GM18502 (cell line): ENCODE measurements around the gene AATK.
"Not testable (repeated sequence)": the region's sequence is repeated elsewhere in the genome, so short reads cannot be mapped to it uniquely, and the experiment has no call there.

Experiments used
- ATAC-seq: cut with Tn5 transposase; IDR thresholded peaks from one replicate; pipeline ENCODE4 v1.9.1; 2021; ENCODE audit warnings: mild to moderate bottlenecking; ENCODE audit not compliant: unreplicated experiment, poor library complexity

Gene AATK

DNA sequence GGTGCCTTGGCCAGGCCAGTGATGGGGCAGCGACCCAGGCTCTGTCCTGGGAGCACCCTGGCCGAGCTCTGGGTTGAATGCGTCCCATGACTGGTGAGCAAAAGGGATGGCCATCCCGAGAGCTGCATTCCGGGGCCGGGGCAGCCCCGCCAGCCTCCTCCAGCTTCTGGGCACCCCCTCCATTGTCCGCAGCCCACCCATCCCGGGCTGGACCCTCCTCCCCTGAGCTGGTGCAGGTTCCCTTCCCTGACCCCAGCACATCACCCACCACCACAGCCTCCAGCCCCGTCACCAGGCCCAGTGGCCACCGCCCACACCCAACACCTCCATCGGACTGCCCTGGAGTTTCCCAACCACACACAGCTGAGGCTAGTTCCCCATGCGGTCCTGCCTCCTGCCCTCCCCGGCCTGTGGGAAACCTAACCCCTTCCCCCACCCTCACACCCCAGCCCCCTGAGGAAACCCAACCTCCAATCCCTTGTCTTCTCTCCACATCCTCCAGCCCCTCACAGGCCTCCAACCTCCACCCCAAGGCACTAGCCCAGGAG is 17.0 kb downstream of the AATK start:
- ATAC-seq = no peak

DNA sequence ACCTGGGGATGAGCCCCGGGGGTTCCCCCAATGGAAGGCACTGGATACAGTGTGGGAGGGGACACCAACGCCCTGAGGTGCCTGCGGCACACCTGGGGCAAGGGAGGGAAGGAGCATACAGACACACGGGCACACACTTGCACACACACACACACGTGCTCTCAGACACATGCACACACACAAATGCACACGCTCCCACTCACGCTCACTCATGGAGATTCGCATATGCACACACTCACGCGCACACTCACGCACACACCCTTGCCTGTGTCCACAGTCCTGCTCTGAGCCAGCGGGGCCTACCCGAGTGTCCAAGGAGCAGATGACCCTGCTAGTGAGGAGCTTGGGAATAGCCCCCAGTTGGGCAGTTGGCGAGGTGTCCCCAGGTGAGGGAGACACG is 17.4 kb downstream of the AATK start:
- ATAC-seq = no peak

DNA sequence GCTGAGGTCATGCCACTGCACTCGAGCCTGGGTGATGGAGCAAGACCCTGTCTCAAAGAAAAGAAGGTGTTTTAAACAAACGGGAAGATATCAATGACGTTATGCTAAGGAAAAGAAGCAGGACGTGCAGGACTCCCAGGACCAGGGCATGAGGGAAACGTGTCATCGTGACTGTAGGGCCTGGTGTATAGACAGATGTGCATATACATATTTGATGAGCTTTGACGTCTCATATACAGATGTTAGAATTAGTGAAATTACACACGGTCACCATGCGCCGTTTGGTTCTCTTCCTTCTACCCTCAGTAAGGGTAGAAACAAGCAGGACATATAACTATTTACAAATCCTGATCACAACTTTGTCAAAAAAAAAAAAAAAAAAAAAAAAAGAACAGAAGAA is 18.3 kb downstream of the AATK start:
- ATAC-seq = no peak

DNA sequence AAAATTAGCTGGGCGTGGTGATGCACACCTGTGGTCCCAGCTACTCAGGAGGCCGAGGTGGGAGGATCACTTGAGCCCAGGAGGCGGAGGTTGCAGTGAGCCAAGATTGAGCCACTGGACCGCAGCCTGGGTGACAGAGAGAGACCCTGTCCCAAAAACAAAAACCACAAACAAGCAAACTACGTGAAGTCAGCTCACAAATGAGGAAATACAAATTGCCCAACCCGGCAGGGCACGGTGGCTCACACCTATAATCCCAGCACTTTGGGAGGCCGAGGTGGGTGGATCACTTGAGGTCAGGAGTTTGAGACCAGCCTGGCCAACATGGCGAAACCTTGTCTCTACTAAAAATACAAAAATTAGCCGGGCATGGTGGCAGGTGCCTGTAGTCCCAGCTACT is 19.8 kb downstream of the AATK start:
- not testable (repeated sequence) for ATAC-seq

DNA sequence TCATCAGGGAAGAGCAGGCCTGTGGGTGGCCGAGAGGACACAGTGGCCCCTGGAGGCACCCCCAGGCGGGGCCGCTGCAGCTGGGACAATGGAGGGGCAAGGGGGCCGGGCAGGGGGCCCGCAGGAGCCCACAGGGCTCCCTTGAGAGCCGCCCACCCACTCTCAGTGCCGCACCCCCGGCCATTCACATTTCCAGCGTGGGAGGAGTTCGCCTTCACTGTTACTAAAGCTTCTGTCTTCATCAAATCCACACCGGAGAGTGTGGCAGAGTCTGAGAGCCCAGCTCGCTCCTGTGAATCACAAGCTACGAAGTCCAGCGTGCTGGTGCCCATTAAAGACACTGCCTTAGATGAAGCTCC is 21.6 kb downstream of the AATK start:
- ATAC-seq = no peak

DNA sequence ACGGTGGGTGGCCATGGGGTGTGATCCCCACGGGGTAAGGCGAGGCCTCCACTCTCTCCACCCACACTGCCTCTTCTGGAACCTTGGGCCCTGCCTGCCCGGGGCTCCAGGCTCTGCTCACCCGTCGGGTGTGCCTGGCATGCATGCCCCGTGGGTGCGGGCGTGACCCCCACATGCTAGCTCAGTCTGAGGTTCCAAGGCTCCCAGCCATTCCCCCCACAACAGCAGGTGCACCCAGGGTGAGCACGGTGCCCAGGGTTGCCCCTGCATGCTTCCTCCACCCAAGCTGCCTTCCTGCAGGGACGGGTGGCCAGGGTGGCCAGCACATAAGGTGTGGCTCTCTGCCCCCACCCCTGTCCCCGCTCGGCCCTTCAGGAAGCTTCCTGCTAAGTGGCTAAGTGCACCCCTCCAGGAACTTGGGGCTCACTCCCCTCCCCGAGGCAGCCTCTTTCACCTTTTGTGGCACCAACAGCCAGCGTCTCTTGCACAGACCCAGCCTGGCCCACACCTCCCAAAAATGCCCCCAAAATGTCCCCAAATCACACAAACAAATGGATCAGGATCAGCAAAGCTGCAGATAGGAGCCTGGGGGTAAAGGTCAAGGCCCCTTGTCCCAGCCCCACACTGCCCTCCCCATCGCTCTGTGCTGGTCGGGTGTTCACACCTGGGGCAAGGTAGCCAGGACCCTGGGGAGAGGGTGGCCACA is 22.2 kb downstream of the AATK start:
- no peak for ATAC-seq

DNA sequence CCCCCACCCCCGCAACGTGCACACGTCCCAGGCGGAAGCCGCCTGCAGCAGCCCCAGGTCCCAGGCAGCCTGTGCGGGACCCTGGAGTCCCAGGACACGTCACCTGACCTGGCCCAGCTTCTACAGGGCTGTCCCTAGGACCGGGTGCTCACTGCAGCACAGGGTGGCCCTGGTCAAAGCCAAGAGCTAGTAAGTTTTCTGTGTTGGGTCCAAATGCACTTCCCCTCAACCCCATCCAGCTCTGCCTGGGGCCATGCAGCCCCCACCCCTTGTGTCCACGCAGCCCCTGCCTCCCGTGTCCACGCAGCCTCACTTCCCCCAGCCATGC is 22.9 kb downstream of the AATK start:
- ATAC-seq = no peak

DNA sequence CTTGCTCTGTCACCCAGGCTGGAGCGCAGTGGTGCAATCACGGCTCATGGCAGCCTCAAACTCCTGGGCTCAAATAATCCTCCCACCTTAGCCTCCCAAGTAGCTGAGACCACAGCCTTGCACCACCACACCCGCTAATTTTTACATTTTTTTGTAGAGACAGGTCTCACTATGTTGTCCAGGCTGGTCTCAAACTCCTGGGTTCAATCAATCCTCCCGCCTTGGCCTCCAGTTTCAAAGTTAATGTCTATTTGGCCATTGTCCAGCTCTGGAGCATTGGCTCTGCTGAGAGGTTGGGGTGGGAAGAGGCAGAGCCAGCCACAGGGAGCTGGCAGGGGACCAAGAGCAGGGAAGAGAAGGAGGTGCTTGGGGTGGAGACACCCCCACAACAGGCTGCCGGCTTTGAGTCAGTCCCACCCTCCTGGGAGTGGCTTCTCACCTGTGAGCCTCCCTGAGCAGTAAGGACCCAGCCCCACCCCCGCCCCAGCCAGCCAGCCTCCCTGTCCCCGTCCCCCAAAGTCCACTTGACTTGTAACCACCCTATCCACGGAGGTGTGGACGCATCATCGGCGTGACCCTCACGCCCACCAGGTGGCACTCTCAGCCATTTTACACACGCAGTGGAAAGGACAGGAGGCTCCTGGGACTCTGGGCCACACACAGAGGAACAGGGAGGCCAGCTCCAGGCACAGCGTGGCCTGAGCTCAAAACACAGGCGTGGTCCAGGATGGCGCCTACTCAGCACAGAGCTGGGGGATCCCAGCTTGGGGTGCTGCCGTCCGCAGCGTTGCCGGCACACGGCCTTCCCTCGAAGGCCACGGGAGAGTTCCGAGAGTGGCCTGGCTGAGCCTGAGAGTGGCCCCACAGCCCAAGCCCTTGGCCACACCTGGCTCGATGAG is 23.5 kb downstream of the AATK start:
- ATAC-seq = no peak

DNA sequence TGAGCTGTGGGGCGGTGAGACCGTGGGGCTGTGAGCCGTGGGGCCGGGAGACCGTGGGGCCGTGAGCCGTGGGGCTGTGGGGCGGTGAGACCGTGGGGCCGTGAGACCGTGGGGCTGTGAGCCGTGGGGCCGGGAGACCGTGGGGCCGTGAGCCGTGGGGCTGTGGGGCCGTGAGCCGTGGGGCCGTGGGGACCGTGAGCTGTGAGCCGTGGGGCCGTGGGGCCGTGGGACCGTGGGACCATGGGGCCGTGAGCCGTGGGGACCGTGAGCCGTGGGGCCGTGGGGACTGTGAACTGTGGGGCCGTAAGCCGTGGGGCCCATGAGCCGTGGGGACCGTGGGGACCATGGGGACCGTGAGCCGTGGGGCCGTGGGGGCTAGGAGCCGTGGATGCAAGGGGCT is 25.3 kb downstream of the AATK start:
- no peak for ATAC-seq

DNA sequence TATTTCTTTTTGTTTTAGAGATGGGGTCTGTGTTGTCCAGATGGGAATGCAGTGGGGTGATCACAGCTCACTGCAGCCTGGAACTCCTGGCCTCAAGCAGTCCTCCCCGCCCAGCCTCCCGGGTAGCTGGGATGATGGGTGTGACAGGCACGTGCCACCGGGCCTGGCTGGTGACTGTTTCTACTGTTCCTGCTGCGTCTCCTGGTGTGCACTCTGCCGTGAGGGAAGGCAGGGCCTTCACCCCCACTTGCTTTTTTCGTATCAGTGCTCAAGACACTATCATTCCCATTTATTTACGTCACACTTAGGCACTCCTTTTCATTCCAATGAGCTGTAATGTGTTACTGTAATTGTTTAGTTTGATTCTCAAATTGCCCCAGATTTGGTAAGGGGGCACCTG is 26.0 kb downstream of the AATK start:
- no peak for ATAC-seq

DNA sequence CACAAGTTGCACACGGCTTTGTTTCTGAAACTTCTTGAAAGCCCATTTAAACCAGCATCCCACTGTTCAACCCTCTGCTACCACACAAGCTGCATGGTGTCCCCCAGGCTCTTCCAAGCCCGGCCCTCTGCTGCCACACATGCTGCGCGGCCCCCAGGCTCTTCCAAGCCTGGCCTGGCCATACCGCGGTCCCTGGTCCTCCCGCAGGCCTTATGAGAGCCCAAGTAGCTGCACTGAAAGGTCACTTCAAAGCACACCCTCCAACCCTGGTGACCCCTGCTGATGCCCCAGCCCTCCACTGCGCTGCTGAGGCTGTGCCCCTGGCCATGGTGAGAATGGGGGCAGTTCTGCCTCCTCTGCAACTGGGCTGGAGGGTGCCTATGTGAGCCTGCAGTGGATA is 26.6 kb downstream of the AATK start:
- ATAC-seq = no peak

DNA sequence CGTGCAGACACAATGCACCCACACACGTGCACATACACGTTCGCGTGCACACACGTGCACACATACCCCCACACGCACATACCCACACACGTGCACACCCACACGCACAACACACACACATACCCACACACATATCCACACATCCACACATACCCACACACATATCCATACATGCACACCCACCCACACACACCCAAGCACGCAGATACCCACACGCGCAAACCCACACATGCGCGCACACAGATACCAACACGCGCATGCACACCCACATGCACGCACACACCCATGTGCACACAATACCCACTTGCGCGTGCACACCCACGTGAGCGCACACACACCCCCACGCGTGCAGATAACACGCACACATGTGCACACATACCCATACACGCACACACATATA is 27.5 kb downstream of the AATK start:
- ATAC-seq = no peak

DNA sequence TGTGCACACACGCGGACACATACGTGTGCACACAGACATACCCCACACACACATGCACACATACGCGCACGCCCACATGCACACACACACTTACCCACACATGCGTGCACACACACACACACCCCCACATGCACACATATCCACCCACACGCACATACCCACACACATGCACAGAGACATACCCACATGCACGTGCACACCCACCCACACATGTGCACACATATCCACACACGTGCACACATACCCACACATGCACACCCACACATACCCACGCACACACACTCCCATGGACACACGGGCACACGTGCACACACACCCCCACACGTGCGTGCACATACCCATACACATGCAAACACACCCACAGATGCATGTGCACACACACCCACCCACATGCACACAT is 27.9 kb downstream of the AATK start:
- ATAC-seq = no peak

DNA sequence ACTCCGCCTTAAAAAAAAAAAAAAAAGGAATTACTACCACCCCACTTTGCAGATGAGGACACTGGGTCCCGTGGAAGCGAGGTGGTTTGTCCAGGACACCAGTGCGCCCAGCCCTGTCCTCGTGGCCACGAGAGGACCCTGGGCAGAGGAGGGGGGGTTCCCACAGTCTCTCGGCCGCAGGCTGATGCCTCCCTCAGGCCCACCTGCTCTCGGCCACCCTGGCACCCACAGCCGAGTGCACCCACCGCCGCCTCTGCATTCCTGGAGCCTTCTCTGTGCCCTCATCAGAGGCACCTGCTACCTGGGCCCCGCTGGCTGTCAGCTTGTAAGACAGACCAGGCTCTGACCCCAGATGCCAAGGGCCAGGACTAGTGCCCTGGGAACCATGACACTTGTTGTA is 28.8 kb downstream of the AATK start:
- no peak for ATAC-seq

DNA sequence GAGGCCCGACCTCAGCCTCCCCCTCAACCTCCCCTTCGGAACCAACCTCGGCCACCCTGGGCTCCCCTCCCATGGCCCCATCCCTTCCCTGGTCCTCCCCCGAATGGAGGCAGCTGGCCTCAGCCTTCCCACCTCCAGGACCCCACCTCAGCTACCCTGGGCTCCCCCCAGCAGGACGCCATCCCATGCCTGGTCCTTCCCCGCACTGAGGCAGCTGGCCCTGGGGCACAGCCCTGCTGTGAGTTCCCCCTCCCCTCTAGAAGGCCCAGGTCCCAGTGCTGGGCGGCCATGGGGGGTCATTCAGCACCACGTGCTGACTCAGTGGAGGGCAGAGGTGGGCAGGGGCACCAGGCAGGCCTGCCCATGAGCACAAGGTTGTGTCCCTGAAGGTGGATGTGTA is 29.7 kb downstream of the AATK start:
- ATAC-seq = no peak

DNA sequence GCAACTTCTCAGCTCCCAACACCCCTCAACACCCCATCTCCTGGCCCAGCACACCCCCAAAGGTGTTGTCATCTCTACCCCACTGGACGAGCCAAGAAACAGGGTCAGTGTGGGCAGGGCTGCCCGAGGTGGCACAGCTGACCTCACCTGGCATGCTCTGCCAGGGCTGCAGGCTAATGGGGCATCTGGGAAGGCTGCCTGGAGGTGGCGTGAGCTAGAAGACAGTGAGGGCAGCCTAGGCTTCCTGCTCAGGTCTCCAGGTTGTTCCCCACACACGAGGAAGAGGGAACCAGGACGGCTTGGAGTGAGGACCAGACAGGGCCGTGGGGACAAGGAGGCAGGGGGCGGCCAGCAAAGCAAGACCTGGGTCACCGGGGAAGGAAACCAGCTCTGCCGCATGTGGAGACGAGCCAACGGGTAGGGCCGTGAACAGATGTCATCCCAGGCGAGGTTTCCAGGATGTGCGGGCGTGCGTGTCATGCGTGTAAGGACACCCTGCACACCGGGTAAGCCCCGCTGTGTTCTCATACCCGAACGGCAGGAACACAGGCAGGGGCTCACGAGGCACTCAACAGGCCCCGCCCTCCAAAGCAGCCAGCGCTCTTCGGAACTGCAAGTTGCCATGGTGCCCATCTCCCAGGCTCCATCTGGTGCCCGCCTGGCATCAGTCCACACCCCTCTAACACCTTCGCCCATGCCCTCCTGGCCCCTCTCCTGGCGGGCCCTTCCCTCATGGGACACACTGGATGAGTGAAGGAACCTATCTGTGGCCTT is 30.3 kb downstream of the AATK start:
- ATAC-seq = no peak

DNA sequence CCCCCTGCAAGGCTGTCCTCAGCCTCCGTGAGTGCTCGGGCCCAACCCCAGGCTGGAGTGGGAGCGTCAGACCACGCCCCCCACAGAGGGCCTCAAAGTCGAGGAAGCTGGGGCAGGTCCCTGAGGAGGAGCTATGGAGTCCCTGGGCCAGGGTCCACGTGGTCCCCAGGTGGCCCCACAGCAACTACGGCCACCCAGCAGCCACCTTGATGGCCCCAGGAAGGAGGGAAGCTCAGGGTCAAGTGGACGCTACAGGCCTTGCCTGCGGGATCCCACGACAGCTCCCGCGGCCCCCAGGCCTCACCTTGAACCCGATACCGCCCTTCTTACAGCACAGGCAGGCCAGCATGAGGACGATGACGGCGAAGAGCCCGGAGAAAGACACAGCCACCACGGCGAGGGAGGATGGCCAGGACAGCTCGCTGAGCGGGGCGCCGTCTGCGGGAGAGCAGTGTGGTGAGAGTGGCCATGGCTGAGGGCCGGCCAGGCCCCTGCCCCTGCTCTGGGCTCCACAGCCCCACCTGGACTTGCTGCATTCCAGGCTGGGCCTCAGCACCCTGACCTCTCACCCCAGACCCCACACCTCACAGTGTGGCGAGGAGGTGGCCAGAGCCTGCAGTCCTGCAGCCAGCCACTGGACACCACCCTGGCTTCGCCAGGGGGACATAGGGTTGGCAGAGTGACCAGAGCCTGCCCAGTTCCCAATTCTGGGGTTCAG is 31.8 kb downstream of the AATK start:
- ATAC-seq = no peak

DNA sequence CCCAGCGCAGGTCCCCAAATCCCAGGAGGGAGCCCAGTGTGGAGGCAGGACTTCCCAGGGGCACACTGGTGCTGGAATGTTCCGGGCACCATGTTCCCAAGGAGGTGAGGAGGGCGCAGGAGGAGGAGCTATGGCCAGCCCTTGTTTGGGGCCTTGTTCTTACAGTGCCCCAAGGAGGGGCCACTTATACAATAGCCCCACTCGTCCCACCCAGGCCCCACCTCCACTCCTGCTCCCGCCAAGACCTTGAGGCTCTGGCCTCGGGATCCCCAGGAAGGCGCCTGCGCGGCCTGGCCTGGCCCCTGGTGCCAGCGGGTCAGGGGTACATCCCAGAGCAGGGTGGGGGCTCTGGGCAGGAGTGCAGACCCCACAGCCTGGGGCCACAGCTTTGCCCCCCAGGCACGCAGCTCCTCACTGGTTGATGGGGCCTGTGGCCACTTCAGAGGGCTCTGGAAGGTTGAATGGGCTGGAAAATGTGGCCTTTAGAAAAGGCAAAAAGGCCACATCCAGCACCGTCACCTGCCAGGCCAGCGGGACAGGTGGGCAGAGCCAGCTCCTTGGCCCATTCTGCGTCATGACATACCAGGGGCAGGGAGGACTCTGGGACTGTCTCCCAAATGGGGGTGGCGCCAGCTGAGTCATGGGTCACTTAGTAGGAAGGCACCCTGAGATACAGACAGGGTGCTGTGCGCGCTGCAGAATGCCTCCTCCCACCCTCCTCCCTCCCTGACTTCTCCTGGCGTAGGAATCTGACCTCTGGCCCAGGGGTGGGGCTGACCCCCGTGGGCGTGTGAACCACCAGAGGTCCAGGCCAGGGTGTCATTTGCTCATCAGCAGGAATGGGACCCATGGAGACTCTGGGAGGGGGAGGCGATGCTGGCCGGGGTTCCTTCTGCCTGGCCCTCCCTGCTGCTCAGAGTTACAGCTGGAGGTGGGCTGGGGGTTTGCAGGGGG is 33.0 kb downstream of the AATK start:
- no peak for ATAC-seq

DNA sequence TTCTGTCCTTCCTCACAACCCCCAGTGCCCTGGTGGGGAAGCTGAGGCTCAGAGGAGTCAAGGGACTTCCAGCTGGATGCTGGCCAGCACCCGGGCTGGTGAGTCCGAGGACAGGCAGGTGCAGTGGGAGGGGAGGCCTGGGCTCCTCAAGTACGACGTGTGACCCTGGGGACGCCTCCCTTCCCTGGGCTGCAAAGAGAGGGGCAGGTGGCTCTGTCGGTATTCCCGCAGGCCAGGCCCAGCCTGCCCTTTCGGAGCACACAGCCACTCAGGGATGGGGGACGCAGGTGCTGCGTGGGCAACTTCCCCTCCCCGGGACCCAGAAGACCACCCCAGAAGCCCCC is 33.9 kb downstream of the AATK start:
- ATAC-seq = no peak
